CD4-positive, alpha-beta T cell treated with Interleukin-4 for 4 hours (primary cell): ENCODE data around the gene CLTC.

Source experiments
- DNase-seq: peaks from one replicate; pipeline ENCODE4 v3.0.0-alpha.2; 2020

Gene CLTC

DNA sequence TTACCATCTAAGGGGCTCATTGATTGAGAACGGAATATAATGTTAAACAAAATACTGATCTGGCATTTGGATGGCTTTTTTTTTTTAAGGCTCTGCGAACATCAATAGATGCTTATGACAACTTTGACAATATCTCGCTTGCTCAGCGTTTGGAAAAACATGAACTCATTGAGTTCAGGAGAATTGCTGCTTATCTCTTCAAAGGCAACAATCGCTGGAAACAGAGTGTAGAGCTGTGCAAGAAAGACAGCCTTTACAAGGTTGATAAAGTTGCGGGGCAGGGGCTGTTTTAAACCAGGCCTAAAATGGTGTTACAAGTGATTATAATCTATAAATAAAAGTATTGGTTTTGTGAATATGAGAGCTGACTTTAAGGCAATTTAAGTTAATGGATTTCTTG is 65.3 kb downstream of the CLTC start:
- no peak for DNase-seq

GRCh38 chr17:59688008-59688407 is 68.3 kb downstream of the CLTC start:
- no peak for DNase-seq

DNA sequence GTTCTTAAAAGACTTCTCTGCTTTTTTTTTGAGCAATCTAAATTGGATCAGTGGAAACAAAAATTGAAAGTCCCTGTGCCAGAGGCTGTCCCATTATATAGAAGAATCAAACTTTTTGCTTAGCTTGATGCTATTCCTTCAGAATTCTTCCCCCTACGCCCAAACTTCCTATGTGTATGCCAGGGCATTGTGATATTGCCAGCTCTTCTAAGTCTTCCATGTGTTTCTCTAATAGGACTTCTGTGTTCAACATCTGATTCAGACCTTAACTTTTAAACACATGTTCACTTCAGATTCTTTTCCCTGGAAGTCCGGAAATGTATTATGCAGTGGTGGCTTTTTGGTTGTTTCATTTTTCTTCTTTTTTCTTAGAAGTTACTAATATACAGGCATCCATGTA is 68.8 kb downstream of the CLTC start:
- DNase-seq, result no peak

- no peak for DNase-seq
Measured at GRCh38 chr17:59693582-59693981, 73.9 kb downstream of the CLTC start.

DNA sequence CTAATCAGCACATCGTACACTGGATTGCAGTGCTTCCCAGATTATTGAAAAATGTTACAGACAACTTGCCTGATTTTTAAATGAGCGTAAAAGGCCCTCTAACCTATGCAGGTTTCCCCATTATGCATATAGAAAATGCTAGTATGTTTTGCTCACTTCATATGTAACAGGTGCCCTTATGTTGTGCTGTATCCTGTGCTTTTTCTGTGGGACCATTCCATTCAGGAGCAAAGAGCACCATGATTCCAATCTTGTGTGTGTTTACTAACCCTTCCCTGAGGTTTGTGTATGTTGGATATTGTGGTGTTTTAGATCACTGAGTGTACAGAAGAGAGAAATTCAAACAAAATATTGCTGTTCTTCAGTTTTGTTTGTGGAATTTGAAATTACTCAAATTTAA is 74.6 kb downstream of the CLTC start:
- DNase-seq, result no peak

DNA sequence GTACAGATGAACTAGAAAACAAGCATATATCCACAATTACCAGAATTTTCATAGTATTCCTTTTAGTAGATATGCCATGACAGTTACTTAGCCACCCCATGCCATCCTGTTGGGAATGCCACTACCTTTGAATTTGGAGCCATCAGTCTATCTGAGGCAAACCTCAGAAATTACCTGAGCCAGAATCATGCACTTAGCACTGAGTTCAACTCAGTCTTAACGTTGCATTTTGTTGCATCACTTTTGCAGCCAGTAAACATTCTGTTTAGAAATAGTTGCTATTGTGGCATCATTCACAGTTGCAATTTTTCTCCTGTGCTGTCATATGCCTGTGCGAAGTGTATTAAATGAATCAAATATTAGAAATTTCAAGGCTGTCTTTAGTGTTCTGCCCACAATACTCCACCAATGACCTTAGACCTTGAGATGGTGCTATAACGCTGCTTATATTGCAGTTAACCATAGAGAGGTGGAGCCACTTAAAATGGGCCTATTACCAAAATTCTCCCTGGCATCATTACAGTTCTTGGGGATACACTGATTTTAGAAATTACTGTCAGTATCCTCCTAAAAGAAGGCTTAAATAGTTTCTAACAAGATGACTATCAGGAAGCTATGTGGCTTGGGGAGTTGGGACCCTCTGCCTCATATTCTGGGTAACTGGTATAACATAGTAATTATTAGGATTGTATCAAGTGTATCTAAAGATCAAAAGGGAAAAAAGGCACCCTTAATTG is 76.4 kb downstream of the CLTC start:
- DNase-seq, result no peak

GRCh38 chr17:59696682-59697277 is 77.1 kb downstream of the CLTC start:
- no peak for DNase-seq

GRCh38 chr17:59698143-59698542 is 78.4 kb downstream of the CLTC start:
- DNase-seq, result no peak

GRCh38 chr17:59699218-59699617 is 79.5 kb downstream of the CLTC start:
- no peak for DNase-seq

DNA sequence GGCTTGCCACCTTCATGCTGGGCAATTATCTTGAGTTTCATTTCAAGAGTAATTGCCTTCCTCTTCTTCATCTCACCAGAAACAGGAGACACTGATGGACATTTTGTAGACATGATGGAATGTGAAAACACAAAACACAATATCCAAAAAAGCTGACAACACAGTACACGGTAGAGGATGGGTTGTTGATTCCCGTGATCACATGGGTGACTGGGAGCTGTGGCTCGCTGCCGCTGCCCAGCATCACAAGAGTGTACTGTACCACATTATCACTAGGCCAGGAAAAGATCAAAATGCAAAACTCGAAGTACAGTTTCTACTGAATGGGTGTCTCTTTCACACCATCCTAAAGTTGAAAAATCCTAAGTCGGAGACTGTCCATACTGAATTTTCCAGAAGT is 80.1 kb downstream of the CLTC start:
- no peak for DNase-seq

- DNase-seq, result no peak
Measured at GRCh38 chr17:59702304-59702703, 82.6 kb downstream of the CLTC start.

GRCh38 chr17:59707149-59707970 is 87.7 kb downstream of the CLTC start, which contains the start of the genes PTRH2 and VMP1:
Gene PTRH2, minus strand, starts transcription at chr17:59707430. Its CDS starts 9,452 bp downstream, at chr17:59697978.
Gene VMP1, plus strand, starts transcription at chr17:59707654. Its CDS starts 23,793 bp downstream, at chr17:59731447.
- peak; percentile 94 for DNase-seq

DNA sequence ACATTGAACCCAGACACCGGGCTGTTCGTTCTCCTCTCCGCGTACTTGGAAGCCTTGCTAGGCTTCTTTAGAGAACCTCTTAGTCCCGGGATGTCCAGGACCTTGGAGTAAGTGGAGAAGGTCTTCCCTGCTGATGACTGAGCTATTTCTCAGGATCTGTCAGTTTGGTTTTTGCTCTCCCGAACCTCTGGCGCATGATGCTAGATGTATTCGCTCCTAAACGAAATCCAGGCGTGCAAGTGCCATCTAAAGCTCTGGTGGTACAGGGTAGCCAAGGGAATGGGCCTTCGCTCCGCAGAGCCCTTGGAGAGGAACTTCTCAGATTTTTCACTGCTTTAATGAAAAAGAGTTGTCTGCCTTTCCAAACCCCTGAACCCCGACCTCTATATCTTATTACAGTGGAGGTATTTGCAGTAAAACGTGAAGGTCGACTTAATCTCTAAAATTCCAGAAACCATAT is 88.3 kb downstream of the CLTC start:
- no peak for DNase-seq

DNA sequence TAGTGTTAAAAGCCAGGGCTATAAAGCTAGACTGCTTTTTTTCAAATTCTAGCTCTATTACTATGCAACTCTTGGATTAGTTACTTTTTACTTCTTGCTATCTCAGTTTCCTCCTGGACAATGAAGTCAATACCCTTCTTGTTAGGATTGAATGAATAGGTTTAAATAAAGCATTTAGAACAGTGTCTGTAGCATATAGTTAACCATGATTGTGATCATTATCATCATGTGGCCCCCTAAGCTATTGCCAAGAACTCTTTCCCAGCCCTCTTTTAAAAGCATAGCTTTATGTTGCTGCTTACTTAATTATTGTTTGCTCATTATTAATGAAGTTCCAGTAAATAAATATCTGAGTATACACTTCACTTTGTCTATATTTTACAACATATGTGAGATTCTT is 92.2 kb downstream of the CLTC start:
- DNase-seq, result no peak

DNA sequence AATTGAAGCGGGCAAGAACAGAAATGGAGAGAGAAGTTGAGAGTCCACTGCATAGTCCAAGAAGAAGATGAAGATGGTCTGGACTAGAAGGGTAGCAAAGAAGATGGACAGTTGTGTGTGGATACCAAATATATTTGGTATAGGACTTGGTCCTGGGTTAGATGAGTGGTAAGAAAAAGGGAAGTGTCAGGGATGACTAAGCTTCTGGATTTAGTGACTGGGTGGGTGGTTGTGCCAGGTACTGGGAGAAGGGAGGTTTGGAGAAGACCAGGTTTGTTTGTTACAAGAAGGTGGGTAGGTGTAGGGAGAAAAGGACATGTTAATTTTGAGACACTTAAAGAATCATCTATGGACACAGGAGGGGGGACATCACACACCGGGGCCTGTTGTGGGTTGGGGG is 93.2 kb downstream of the CLTC start:
- no peak for DNase-seq

DNA sequence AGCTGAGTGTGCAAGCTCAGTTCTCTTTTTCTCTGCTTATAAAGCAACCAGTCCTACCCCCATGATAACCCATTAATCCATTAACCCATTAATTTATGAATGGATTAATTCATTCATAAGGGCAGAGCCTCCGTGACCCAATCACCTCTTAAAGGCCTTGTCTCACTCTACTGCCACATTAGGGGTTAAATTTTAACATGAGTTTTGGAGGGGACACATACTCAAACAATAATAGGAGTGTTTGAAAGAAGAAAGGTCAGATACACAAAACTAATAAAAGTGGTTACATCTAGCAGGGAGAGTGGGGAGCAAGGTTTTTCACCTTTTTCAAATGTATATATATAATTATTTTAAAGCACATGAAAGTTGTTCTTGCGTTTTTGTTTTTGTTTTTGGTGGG is 94.6 kb downstream of the CLTC start:
- DNase-seq, result no peak

- no peak for DNase-seq
Measured at GRCh38 chr17:59716427-59716826, 96.7 kb downstream of the CLTC start.

DNA sequence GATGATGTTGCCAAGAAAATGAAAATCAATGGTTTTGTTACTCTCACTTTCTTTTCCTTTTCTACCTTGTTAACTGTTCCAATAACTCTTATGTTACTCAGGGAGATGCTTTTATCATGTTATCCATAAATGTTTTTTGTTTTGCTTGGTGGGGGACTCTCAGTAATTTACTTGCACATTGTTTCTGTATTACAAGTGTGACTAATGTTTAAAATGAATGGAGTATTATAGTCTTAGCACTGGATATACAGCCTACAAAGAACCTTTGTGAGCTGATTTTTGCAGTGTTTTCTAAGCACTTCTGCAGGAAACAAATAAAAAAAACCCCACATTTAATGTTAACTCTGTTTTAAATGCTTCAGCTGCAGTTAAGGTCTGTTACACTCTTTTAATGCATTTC is 99.8 kb downstream of the CLTC start:
- DNase-seq, result no peak

DNA sequence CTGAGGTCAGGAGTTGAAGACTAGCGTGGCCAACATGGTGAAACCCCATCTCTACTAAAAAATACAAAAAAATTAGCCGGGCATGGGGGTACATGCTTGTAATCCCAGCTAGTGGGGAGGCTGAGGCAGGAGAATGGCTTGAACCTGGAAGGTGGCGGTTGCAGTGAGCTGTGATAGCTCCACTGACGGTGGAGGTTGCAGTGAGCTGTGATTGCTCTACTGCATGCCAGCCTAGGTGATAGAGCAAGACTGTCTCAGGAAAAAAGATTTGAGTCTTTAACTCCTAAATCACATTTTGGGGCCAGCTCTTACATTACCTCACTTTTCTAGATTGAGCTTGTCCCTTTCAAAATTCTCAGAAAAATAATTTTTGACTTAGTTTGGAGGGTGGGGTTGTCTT is 102.9 kb downstream of the CLTC start:
- no peak for DNase-seq

DNA sequence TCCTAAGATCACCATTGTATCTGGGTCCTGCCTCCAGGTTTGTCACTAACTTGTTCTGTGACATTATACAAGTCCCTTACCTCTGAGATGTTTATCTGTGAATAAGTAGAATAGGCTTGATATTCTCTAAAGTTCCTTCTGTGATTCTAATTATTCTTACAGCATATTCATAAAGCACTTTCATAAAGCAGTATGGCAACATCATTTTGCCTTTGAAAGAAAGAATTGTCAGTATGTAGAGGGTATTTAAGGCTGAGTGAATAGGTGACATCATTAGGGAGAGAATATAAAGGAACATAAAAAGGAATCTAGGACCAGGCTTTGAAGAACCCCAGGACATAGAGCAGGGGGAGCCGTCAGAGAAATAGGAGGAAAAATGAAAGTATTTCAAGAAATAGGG is 103.3 kb downstream of the CLTC start:
- no peak for DNase-seq

DNA sequence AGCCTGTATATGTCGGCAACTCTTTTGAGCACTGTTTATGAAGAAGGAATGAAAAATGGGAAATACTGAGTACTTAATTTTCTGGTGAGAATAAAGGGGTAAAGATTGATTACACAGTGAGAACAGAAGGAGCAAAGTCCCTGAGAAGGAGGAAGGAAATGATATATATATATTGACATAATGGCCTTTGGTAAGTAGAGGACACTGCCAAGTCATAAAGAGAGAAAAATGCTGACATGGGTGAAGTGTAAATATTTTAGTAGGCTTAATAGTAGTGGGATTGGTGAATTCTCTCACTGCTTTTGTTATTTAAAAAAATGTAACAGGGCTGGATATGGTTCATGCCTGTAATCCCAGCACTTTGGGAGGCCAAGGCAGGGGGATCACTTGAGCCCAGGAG is 103.9 kb downstream of the CLTC start:
- DNase-seq, result no peak

DNA sequence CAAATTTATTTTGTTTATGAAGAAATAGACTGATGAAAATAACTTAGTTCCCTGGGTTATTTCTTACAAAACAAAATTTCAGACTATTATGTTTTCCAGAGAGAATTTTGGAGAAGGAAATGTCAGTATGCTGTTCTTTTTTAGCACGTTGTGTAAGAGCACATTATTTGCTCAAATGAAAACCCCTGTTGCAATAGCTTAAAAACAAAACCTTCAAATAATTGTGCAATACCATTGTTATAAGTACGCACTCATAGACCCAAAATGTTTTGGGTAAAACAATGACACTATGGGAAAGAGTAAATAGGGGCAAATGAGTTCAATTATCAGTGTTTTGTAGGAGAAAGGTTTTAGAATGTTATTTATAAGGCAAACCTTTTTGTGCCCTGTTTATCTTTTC is 106.0 kb downstream of the CLTC start:
- no peak for DNase-seq

DNA sequence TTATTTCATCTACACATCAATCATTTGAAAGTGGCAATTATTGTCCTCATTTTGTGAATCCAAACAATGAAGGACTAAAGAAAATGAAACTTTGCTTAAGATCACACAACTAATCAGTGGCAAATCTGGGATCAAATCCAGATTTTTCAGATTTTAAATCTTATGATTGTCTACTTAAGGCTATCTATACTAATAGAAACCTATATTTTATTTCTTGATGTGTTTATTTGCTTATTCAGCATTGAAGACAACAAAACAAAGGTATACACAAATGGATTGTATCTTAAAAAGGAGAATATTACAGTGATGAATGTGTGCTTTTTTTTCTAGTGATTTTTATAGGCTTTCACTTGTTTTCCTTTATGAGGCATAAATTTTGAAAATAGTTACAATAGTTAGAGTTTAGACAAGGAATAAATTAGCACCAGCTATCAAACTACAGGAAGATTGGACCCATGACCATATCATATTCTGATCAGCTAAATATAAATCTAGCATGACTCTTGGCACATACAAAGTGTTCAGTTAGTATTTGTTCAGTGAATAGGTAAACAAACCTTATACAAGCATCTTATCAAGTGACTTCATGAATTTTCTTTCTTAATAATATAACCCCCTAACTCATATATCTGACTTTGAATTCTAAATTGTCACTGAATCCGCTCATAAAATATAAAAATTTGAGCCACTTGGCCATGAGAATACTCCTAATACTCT is 108.3 kb downstream of the CLTC start:
- DNase-seq, result no peak
